GM12872 (cell line): ENCODE results near the gene CDKAL1.

Experiments
- TF ChIP-seq, protein P1 (sequence below): IDR thresholded peaks from 3 replicates; pipeline ENCODE4 v1.5.1; 2011; ENCODE audit warnings: low read depth, mild to moderate bottlenecking, low read length, moderate library complexity; ENCODE audit not compliant: insufficient read depth

CDKAL1 gene

GRCh38 chr6:20563377-20563776 lies 29.1 kb downstream of the CDKAL1 start:
- TF ChIP-seq, protein P1, sequence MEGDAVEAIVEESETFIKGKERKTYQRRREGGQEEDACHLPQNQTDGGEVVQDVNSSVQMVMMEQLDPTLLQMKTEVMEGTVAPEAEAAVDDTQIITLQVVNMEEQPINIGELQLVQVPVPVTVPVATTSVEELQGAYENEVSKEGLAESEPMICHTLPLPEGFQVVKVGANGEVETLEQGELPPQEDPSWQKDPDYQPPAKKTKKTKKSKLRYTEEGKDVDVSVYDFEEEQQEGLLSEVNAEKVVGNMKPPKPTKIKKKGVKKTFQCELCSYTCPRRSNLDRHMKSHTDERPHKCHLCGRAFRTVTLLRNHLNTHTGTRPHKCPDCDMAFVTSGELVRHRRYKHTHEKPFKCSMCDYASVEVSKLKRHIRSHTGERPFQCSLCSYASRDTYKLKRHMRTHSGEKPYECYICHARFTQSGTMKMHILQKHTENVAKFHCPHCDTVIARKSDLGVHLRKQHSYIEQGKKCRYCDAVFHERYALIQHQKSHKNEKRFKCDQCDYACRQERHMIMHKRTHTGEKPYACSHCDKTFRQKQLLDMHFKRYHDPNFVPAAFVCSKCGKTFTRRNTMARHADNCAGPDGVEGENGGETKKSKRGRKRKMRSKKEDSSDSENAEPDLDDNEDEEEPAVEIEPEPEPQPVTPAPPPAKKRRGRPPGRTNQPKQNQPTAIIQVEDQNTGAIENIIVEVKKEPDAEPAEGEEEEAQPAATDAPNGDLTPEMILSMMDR = no peak

DNA sequence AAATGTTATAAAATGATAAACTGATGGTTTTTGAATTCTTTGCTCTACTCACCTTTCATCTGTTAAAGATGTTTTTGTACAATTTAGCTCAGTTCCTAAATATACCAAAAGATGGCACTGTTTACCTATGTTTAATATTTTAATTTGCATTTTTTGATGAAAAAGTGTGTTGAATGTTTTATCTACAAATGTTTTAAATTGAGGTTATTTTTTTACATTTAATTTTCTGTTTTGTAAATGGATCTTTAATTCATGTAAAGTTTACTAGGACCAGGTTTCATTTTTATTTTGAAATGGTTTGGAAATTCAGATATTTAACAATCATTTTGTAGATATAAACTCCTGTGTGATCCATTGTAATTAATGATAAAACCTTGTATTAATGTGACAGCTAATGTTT lies 30.0 kb downstream of the CDKAL1 start:
- TF ChIP-seq, protein P1 = peak; percentile 30; the same call in 1 of the 3 replicates

DNA sequence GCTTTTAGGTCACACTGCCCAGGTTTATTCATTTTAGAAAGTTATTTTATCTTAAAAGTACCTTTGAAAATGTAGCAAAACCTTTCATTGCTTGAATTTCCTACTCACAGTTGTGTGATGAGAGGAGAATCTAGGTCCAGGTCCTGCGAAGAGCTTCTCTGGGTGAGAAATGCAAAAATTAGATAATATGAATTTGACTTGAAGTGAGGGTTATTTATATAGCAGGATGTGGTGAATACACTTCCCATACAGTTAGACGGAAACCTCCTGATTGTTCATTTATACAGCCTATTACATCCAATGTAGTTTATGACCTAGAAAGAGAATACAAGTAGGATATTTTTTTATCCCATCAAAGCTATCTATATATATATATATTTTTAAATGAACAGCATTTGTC lies 30.5 kb downstream of the CDKAL1 start:
- TF ChIP-seq, protein P1 = no peak

DNA sequence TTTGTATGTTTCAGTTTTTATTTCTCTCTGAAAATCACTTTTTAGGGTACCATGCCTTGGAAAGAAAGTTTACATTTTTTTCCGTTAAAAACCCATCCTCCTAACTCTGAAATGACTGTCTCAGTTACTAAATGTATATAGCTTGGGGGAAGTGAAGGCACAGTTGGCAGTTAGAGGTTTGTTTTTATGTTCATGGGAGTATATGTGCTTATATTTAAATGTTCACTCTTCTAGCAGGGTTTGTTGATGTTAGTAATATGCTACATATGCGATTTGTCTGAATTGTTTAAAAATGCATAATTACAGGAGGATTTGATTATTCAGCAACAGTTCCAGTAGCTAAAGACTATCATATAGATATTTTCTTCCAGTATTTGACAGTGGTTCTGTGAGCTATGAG lies 31.1 kb downstream of the CDKAL1 start:
- TF ChIP-seq, protein P1 = no peak

DNA sequence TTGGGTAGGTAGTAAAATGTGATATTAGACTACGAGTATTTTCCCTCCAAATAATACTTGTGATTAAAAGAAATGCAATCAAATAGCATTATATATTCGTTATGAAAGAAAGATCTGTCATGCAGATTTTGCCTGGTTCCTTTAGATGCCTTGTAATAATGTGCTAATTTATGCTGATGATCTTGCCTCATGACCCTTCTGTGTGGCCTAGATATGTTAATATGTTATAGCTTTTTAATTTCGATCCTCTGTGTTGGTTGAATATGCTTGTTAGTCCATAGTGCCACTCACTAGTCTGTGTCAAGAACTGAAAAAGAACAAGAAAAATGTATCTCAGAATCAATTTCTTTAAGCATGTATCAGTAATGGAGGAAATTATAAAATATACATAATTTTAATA lies 31.9 kb downstream of the CDKAL1 start:
- TF ChIP-seq, protein P1 = no peak

GRCh38 chr6:20569000-20569610 lies 34.8 kb downstream of the CDKAL1 start:
- TF ChIP-seq, protein P1 = no peak

- TF ChIP-seq, protein P1 = no peak
Observed at GRCh38 chr6:20571261-20571660, 37.0 kb downstream of the CDKAL1 start.
